B cell (primary cell): ENCODE results near the gene CDKL4. TPM values are rescaled to one million over a fixed set of nuclear protein-coding genes. Genes with fewer than 3 reads are reported as not detected.

Experiments used
- ATAC-seq: fragments of 200-7000 bp; cut with Tn5 transposase; one replicate; pipeline ENCODE4 v1.10.0; 2021; ENCODE audit warnings: low read depth, mild to moderate bottlenecking, moderate number of reproducible peaks, moderate library complexity
- CTCF ChIA-PET: fragments of 350-600 bp; sonication (Branson Sonifier 250); formaldehyde crosslinking; loops from one replicate; lab custom pipeline; 2021; ENCODE audit warnings: antibody characterized with exemption, inconsistent platforms; lab: Charles Lee
- POLR2A ChIA-PET: fragments of 350-600 bp; sonication (Branson Sonifier 250); formaldehyde crosslinking; loops from one replicate; lab custom pipeline; 2021; ENCODE audit warnings: antibody characterized with exemption; lab: Charles Lee
- DNase-seq: peaks from one replicate; pipeline ENCODE4 v3.0.0; 2013
- H2AFZ ChIP-seq: 2 replicates; pipeline ENCODE4 v1.6.1; 2012; ENCODE audit warnings: mild to moderate bottlenecking, low read depth, low read length; ENCODE audit not compliant: insufficient read depth, poor library complexity, severe bottlenecking
- H3K27ac ChIP-seq, 2 donors: 1 replicate in 1 of 2; 2 replicates in 1 of 2; pipeline ENCODE4 v1.5.1; 2012 to 2013; ENCODE audit warnings: low read length in 2 of 2, mild to moderate bottlenecking in 2 of 2, moderate library complexity in 1 of 2
- H3K27me3 ChIP-seq, 4 experiments: fragments of 200-600 bp in 1 of 4; sonication (generic) in 1 of 4; replicated peaks in 1 of 4; 1 replicate in 2 of 4; 2 replicates in 2 of 4; pipeline versions ENCODE4 v1.6.1 to v1.7.0; 2013 to 2016; ENCODE audit warnings: low read length in 3 of 4, mild to moderate bottlenecking in 2 of 4, mixed read lengths in 1 of 4, moderate library complexity in 1 of 4; ENCODE audit not compliant: insufficient read depth in 4 of 4, control insufficient read depth in 3 of 4; ENCODE audit errors: control extremely low read depth in 1 of 4
- H3K36me3 ChIP-seq, 2 experiments: replicated peaks in 1 of 2; 1 replicate in 1 of 2; 2 replicates in 1 of 2; pipeline versions ENCODE4 v1.6.1 to v1.7.1; 2013; ENCODE audit warnings: low read length in 1 of 2; ENCODE audit not compliant: insufficient read depth in 2 of 2, control insufficient read depth in 1 of 2; ENCODE audit errors: control extremely low read depth in 1 of 2, extremely low read depth in 1 of 2
- H3K4me1 ChIP-seq, 2 donors: fragments of 200-600 bp in 1 of 2; sonication (generic) in 1 of 2; 1 replicate in 1 of 2; 2 replicates in 1 of 2; pipeline versions ENCODE4 v1.5.1 to v1.6.1; 2013 to 2017; ENCODE audit warnings: low read length in 2 of 2; ENCODE audit not compliant: control insufficient read depth in 2 of 2, insufficient read depth in 2 of 2
- H3K4me2 ChIP-seq: replicated peaks from 2 replicates; pipeline ENCODE3; 2012; ENCODE audit warnings: mild to moderate bottlenecking, low read depth, low read length; ENCODE audit not compliant: poor library complexity, severe bottlenecking
- H3K4me3 ChIP-seq, 5 experiments: fragments of 200-600 bp in 1 of 5; sonication (generic) in 1 of 5; 1 replicate in 3 of 5; 2 replicates in 2 of 5; pipeline versions ENCODE4 v1.5.1 to v1.7.0; 2011 to 2016; ENCODE audit warnings: low read length in 4 of 5, mild to moderate bottlenecking in 4 of 5, low read depth in 2 of 5, control low read depth in 1 of 5, moderate library complexity in 1 of 5; ENCODE audit not compliant: insufficient read depth in 1 of 5; ENCODE audit errors: control extremely low read depth in 1 of 5, extremely low read depth in 1 of 5
- H3K79me2 ChIP-seq: fragments of 200-600 bp; sonication (generic); one replicate; pipeline ENCODE4 v1.6.0; 2016; ENCODE audit warnings: low read length; ENCODE audit not compliant: control insufficient read depth, insufficient read depth
- H3K9ac ChIP-seq: fragments of 200-600 bp; sonication (generic); 2 replicates; pipeline ENCODE4 v1.6.1; 2017; ENCODE audit warnings: mild to moderate bottlenecking, low read length, moderate library complexity
- H3K9me3 ChIP-seq, 3 donors: one replicate each; pipeline versions ENCODE4 v1.6.1 to v1.7.1; 2013; ENCODE audit warnings: low read length in 2 of 3; ENCODE audit not compliant: control insufficient read depth in 2 of 3, insufficient read depth in 1 of 3; ENCODE audit errors: control extremely low read depth in 1 of 3
- H4K20me1 ChIP-seq: 2 replicates; pipeline ENCODE4 v1.6.0; 2012; ENCODE audit warnings: mild to moderate bottlenecking, low read length; ENCODE audit not compliant: insufficient read depth, control insufficient read depth, poor library complexity, severe bottlenecking
- H3K27ac Mint-ChIP-seq: one replicate; pipeline ENCODE4 v1.8.0; 2021; ENCODE audit warnings: mixed read lengths
- H3K27me3 Mint-ChIP-seq: one replicate; pipeline ENCODE4 v1.8.0; 2021; ENCODE audit warnings: mixed read lengths
- H3K4me1 Mint-ChIP-seq: one replicate; pipeline ENCODE4 v1.8.0; 2021; ENCODE audit warnings: mixed read lengths
- H3K4me3 Mint-ChIP-seq: one replicate; pipeline ENCODE4 v1.8.0; 2021; ENCODE audit warnings: mixed read lengths
- H3K9me3 Mint-ChIP-seq: one replicate; pipeline ENCODE4 v1.8.0; 2022; ENCODE audit warnings: mixed read lengths; ENCODE audit not compliant: insufficient read depth
- EZH2 ChIP-seq: IDR thresholded peaks from 2 replicates; pipeline ENCODE4 v1.6.1; 2012; ENCODE audit warnings: borderline replicate concordance, low read depth, mild to moderate bottlenecking, moderate library complexity, low read length; ENCODE audit not compliant: insufficient read depth, poor library complexity, severe bottlenecking
- WGBS: methylation state at CpG from one replicate; pipeline ENCODE4 v1.1.5; 2013; ENCODE audit warnings: missing lambda C conversion rate; ENCODE audit not compliant: insufficient coverage; 5-methylcytosine and 5-hydroxymethylcytosine counted together
- intact Hi-C: fragments of 100-400 bp; cut with micrococcal nuclease; formaldehyde crosslinking; loops from one replicate; pipeline ENCODE4 v1.10.0; 2022
- polyA plus RNA-seq: library from polyadenylated mRNA; depleted of rRNA; stranded (reverse); fragments of >200 nt; gene quantifications from 2 replicates; pipeline ENCODE4 v1.2.3, GENCODE V29; 2012
- total RNA-seq, 2 donors: library from RNA; stranded (reverse); fragments of 120-200 nt in 1 of 2; gene quantifications; 1 replicate in 1 of 2; 2 replicates in 1 of 2; pipeline versions ENCODE4 v1.2.3 to v1.2.4, GENCODE V29; 2013 to 2022
- TF ChIP-seq, protein P1 (sequence below): fragments of 200-600 bp; IDR thresholded peaks from one replicate; pipeline ENCODE4 v1.8.0; 2022; ENCODE audit warnings: antibody characterized with exemption, mild to moderate bottlenecking

The CDKL4 gene
- total and polyA plus RNA-seq, 2 donors (not counting 1 experiment from before 2014, with no cell fraction given): not detected

GRCh38 chr2:39269941-39270340 is 26.2 kb upstream of the CDKL4 start:
- Histone ChIP-seq H3K9me3 (no peaks in the 10 kb centered on the region), H2AFZ (no peak overlapping the region), H3K4me3 (no peak overlapping the region), H3K4me2 (no peak overlapping the region), H3K36me3 (no peaks in the 10 kb centered on the region), H3K79me2 (no peaks in the 10 kb centered on the region), H3K9ac (no peak overlapping the region), H4K20me1 (no peaks in the 10 kb centered on the region), H3K27me3 (no peaks in the 10 kb centered on the region), H3K4me1 (peaks cover 15 to 16% of the 10 kb centered on the region in 2 donors), H3K27ac (no peak overlapping the region)
- ChIA-PET POLR2A (no interaction called here), CTCF (no interaction called here)
- Mint-ChIP-seq H3K27ac (no peak overlapping the region), H3K4me1 (peaks cover 16% of the 10 kb centered on the region), H3K4me3 (no peak overlapping the region), H3K9me3 (no peaks in the 10 kb centered on the region), H3K27me3 (no peaks in the 10 kb centered on the region)
- DNase-seq (no peak), ATAC-seq (no peak)
- WGBS: 94% methylated on average over 3 of the region's 3 CpGs
- intact Hi-C loops: loop anchor here (10.0 kb wide), 1 partner anchor 225 kb away; no protein-coding TSS in a partner anchor
- no peak for TF ChIP-seq EZH2
- TF ChIP-seq, protein P1, sequence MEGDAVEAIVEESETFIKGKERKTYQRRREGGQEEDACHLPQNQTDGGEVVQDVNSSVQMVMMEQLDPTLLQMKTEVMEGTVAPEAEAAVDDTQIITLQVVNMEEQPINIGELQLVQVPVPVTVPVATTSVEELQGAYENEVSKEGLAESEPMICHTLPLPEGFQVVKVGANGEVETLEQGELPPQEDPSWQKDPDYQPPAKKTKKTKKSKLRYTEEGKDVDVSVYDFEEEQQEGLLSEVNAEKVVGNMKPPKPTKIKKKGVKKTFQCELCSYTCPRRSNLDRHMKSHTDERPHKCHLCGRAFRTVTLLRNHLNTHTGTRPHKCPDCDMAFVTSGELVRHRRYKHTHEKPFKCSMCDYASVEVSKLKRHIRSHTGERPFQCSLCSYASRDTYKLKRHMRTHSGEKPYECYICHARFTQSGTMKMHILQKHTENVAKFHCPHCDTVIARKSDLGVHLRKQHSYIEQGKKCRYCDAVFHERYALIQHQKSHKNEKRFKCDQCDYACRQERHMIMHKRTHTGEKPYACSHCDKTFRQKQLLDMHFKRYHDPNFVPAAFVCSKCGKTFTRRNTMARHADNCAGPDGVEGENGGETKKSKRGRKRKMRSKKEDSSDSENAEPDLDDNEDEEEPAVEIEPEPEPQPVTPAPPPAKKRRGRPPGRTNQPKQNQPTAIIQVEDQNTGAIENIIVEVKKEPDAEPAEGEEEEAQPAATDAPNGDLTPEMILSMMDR: no peak

GRCh38 chr2:39266916-39267434 is 23.2 kb upstream of the CDKL4 start:
- H3K79me2 ChIP-seq: no peaks in the 10 kb centered on the region
- no CpG with 5 or more reads among the region's 3 CpGs for WGBS
- no peak overlapping the region for H2AFZ ChIP-seq
- H3K4me1 ChIP-seq: peaks cover 20 to 25% of the 10 kb centered on the region in 2 donors
- ChIA-PET CTCF (interaction anchor here (0.7 to 1.3 kb wide), 2 partner anchors 111 to 148 kb away, joined by 3 read pairs; no protein-coding TSS in a partner anchor), POLR2A (no interaction called here)
- no peaks in the 10 kb centered on the region for H4K20me1 ChIP-seq
- DNase-seq (no peak), ATAC-seq (no peak)
- Mint-ChIP-seq H3K27me3 (no peaks in the 10 kb centered on the region), H3K9me3 (no peaks in the 10 kb centered on the region), H3K27ac (no peak overlapping the region), H3K4me1 (peaks cover 30% of the 10 kb centered on the region), H3K4me3 (no peak overlapping the region)
- no peak for TF ChIP-seq EZH2
- TF ChIP-seq, protein P1: no peak
- no peaks in the 10 kb centered on the region for H3K36me3 ChIP-seq
- intact Hi-C loops: loop anchor here (10.0 kb wide), 1 partner anchor 228 kb away; no protein-coding TSS in a partner anchor
- H3K27me3 ChIP-seq: no peaks in the 10 kb centered on the region
- H3K27ac ChIP-seq: no peak overlapping the region
- no peak overlapping the region for H3K9ac ChIP-seq
- no peaks in the 10 kb centered on the region for H3K9me3 ChIP-seq
- no peak overlapping the region for H3K4me3 ChIP-seq
- H3K4me2 ChIP-seq: no peak overlapping the region
